Measurements from ENCODE around the gene PON3.

- TF ChIP-seq SUZ12 (IDR thresholded peaks at IDR 0.05; ENCODE audit: extremely low read depth, insufficient read depth, insufficient read length) = no peak
- TF ChIP-seq ZNF274 (IDR thresholded peaks at IDR 0.05; ENCODE audit: low read depth, low read length) = no peak
- TF ChIP-seq YY1 (IDR thresholded peaks at IDR 0.05; ENCODE audit: insufficient read depth, insufficient read length) = no peak
Measured at GRCh38 chr7:95330961-95331337, 65.2 kb downstream of the PON3 start.
